GM12878 (cell line): Measurements from ENCODE around the gene MRPL57.

Experiments
- EZH2 ChIP-seq: IDR thresholded peaks from 2 replicates; pipeline ENCODE4 v1.6.1; 2012; ENCODE audit warnings: low read depth, mild to moderate bottlenecking, control low read depth, inconsistent platforms, low read length, borderline replicate concordance; ENCODE audit not compliant: control insufficient read depth
- FOS ChIP-seq: IDR thresholded peaks from 3 replicates; pipeline ENCODE4 v1.6.1; 2011; ENCODE audit warnings: borderline replicate concordance; ENCODE audit not compliant: insufficient read length; ENCODE audit errors: extremely low read depth
- RBBP5 ChIP-seq: fragments of 200-600 bp; sonication (generic); conservative IDR thresholded peaks from 2 replicates; pipeline ENCODE4 v1.6.1; 2016
- ZNF274 ChIP-seq: IDR thresholded peaks from one replicate; pipeline ENCODE4 v1.8.0; 2011; ENCODE audit not compliant: insufficient read length, insufficient read depth
- TF ChIP-seq, protein P1 (sequence below), 3 experiments: IDR thresholded peaks in 2 of 3; conservative IDR thresholded peaks in 1 of 3; 2 replicates each; pipeline ENCODE4 v1.5.1; 2011; ENCODE audit warnings: low read depth in 3 of 3, low read length in 3 of 3, mild to moderate bottlenecking in 3 of 3, control low read depth in 2 of 3, moderate library complexity in 2 of 3, inconsistent platforms in 1 of 3, mixed read lengths in 1 of 3; ENCODE audit not compliant: control insufficient read depth in 2 of 3, insufficient read depth in 1 of 3; ENCODE audit errors: extremely low read depth in 1 of 3
- TF ChIP-seq, protein P2 (sequence below): IDR thresholded peaks from 2 replicates; pipeline ENCODE4 v1.6.1; 2012; ENCODE audit warnings: low read depth, low read length, improper control_type of control experiment

DNA sequence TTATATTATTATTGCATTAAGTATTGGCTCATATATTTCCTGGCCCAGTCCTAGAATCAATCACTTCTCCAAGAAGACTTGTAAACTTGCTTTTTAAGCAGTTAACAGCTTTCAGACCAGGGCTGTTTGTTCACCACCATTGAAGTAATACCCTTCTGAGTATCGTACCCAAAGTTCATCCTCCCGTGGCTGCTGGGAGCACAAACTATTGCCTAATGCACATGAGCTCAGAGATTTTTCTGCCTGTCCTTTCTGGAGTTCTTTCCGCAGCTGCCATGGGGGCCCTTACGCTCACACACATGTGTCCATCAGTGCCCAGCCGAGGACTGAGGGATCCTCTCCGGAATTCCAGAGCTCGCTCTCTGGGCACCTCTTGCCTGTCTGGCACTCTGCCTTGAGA lies 51.5 kb downstream of the MRPL57 start:
- TF ChIP-seq, protein P1, sequence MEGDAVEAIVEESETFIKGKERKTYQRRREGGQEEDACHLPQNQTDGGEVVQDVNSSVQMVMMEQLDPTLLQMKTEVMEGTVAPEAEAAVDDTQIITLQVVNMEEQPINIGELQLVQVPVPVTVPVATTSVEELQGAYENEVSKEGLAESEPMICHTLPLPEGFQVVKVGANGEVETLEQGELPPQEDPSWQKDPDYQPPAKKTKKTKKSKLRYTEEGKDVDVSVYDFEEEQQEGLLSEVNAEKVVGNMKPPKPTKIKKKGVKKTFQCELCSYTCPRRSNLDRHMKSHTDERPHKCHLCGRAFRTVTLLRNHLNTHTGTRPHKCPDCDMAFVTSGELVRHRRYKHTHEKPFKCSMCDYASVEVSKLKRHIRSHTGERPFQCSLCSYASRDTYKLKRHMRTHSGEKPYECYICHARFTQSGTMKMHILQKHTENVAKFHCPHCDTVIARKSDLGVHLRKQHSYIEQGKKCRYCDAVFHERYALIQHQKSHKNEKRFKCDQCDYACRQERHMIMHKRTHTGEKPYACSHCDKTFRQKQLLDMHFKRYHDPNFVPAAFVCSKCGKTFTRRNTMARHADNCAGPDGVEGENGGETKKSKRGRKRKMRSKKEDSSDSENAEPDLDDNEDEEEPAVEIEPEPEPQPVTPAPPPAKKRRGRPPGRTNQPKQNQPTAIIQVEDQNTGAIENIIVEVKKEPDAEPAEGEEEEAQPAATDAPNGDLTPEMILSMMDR (IDR thresholded peaks at IDR 0.05 in 2 of 3, conservative IDR thresholded peaks at IDR 0.05 in 1 of 3; ENCODE audit: control insufficient read depth in 2 of 3, extremely low read depth in 1 of 3, insufficient read depth in 1 of 3, low read depth in 3 of 3, low read length in 3 of 3): no peak
- TF ChIP-seq FOS (no peak), ZNF274 (no peak), RBBP5 (no peak), EZH2 (no peak)
- TF ChIP-seq, protein P2, sequence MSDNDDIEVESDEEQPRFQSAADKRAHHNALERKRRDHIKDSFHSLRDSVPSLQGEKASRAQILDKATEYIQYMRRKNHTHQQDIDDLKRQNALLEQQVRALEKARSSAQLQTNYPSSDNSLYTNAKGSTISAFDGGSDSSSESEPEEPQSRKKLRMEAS: no peak
